HUDEP-2 (cell line): Measurements from ENCODE around the gene VCY1B.
"Not testable (repeated sequence)": the region's sequence is repeated elsewhere in the genome, so short reads cannot be mapped to it uniquely, and the experiment has no call there.

Source experiments
- DNase-seq, 76 experiments: peaks; one replicate each; lab custom pipeline; 2025; ENCODE audit not compliant: unreplicated experiment in 76 of 76; lab: John Stamatoyannopoulos, UW

VCY1B gene

DNA sequence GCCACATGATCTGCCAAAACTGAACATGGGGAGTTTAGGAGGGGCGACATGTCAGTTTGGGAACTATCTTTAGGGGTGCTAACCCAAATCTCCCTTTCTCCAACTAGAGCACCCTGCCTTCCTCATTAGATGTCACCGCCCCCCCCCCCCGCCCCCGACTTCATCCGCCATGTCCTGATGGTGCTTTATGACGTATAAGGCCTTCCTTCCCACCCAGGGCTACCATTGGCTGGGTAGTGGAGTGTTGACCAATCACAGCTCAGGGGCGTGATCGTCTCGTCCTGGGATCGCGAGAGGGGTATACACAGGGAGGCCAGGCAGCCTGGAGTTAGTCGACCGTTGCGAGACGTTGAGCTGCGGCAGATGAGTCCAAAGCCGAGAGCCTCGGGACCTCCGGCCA lies at the start of gene VCY1B:
TSS of gene VCY1B (plus strand) at position 301 of the 400 bp plus-strand sequence. CDS start at position 364, 63 bp downstream.
- DNase-seq: not testable (repeated sequence)

DNA sequence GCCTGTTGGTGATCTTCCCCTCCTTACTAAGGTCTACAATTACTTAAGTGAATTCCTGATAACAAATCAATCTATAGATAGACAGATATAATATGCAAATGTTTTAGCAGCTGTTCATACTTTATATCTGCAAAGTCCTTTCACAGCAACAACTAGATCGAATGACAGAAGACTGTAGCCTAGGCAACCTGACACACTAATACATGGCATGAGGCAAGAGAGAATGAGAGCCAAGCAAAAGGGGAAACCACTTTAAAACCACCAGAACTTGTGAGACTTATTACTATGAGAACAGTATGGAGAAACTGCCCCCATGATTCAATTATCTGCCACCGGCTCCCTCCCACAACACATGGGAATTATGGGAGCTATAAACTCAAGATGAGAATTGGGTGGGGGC lies 44.1 kb upstream of the VCY1B start:
- DNase-seq: not testable (repeated sequence)

DNA sequence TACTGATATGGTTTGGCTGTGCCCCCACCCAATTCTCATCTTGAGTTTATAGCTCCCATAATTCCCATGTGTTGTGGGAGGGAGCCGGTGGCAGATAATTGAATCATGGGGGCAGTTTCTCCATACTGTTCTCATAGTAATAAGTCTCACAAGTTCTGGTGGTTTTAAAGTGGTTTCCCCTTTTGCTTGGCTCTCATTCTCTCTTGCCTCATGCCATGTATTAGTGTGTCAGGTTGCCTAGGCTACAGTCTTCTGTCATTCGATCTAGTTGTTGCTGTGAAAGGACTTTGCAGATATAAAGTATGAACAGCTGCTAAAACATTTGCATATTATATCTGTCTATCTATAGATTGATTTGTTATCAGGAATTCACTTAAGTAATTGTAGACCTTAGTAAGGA lies 25.6 kb upstream of the VCY1B start:
- not testable (repeated sequence) for DNase-seq

DNA sequence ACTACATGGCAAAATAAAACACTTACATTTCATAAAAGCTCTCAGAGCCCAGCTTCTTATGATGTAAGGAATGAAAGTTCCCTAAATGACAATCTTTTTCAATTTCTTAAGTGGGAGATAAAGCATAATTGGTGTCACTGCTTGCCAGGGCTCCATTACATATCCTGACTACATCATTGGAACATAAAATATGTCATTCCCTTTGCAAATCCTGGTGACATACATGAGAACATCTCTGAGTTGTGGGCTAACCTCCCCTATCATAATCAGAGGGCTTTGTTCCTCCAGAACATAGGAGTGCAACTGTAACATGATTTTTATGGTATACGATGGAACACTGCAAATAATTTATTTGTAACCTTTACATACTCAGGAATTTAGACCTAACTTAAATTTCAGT lies 29.9 kb downstream of the VCY1B start:
- no peak for DNase-seq
